GM21515 (cell line): Measurements from ENCODE around the gene SRCAP.
A peak's percentile ranks its signal among the peaks of the same experiment; 100 is the strongest.

Source experiments
- ATAC-seq: cut with Tn5 transposase; IDR thresholded peaks from one replicate; pipeline ENCODE4 v1.9.1; 2021; ENCODE audit not compliant: unreplicated experiment

SRCAP gene

DNA sequence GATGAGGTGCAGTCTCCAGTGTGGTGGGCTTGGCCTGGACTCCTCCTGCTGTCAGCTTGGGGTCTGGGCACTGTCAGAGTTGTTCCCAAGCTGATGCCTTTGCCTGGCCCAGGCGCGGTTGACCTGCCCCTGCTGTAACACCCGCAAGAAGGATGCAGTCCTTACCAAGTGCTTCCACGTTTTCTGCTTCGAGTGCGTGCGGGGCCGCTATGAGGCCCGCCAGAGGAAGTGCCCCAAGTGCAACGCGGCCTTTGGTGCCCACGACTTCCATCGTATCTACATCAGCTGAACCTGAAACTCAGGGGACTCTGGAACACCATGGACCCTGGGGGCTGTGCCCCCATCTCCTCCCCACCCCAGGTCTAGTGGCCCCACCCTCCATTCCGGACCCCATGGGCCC lies 74.9 kb downstream of the SRCAP start:
- no peak for ATAC-seq

DNA sequence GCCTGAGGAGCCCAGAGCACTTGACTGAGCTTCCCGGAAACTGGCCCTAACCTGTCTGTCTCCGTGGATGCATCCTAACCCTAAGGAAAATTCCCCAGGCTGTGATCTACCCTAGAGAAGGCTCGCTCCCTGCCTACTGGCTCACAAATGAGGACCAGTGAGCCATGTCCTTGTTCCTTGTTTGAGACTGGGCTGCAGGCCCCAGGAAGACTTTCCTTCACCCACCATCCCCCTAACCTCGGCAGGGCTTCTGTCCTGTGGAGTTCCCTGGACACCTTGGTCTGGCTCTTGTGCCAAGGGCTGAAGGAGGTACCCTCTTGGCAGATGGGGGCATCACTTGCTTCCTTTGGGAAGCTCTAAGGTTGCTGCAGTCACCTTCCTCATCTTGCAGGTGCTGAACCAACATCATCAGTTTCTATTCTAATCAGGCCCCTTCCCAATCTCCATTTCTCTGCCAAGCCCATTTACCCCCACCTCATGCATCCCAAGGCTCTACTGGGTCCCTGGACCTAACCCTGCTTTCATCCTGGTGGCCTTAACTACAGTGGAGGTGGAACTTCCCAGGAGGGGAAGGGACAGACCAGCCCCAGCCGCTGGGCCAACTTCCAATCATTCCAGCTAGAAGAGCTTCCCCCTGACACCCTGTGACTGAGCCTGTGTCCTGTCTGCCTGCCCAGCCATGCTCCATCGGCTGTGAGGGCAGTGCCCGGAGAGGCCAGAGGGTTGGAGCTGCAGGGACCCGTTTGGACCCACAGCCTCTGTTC lies 75.6 kb downstream of the SRCAP start:
- no peak for ATAC-seq

- ATAC-seq, result no peak
Observed at GRCh38 chr16:30775131-30775391, 76.1 kb downstream of the SRCAP start.

GRCh38 chr16:30775392-30776188 lies 76.6 kb downstream of the SRCAP start:
- peak; percentile 65 for ATAC-seq

DNA sequence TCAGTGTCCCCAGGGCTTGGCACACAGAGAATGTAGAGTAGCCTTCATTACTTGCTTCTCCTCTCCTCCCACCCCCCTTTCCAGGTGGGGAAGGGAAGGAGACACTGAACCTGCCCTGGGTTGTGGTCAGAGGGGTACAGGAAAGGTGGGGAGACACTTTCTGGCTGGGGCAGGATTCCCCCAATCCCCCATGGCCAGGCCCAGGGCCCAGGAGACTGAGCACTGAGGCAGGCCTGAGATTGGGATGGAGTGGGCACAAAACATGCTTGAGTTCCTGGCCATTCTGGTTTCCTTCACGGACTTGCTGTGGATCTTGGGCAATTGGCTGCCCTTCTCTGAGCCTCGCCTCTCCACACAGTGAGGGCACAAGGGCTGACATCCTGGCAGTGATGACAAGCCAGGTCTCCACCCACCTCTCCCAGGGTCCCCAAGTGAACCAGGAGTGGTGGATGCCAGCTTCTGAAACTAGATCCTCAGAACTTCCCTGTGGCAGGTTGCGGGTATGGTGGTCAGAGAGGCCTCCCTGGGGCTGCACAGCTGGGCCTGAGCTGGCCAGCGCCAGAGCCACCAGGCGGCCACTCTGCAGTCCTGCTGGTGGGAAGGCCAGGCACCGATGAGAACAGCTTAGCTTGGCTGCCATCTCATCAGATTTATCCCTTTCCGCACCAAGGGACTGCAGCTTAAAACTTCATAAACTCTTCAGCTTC lies 78.8 kb downstream of the SRCAP start:
- ATAC-seq, result no peak

DNA sequence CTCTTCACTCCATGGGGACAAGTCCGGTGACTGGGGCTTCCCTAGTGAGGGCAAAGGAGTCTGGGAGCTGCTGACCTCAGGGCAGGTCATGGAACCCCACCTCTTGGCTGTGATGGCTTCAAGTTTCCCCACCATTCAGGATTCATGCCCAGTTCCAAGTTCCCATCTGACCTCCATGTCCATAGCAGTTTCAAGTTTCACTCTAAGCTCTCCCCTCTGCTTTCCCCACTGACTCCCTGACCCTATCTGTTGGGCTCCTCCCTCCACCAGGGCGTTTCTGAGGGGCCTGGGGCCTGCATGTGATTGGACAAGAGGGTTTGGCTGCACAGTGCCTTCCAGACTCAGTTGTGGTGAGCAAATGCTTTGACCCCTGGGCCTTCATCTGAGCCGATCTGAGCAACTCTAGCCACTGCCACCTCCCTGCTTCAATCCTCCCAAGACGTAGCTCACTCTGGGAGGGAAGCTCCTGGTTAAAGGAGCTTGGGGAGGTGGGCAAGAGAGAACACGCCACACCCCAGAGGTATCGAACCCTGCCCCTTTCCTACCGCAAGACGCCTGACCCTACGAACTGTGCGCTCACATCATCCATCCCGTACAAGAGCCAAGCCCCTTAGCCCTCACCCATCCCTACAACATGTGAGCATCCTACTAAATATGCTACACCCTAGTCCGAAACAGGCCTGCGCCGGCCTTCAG lies 79.7 kb downstream of the SRCAP start:
- ATAC-seq, result no peak

DNA sequence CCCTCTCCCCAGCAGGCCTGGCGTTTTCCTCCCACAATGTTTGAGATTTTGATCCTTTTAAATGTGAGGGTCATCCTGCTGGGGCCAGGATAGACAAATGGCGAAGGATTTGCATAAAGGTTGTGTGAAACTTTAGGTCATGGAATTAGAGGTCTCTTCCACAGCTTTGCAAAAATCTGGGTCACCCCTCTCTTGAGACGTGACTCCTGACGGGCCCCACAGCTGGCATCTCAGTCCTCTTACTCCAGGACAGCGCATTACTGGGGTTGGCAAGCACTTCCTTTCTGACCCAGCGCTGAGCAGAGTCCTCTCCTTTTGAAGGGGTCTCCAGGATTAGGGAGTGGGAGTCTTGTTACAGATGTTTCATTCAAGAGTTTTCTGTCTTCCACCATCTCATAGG lies 80.6 kb downstream of the SRCAP start:
- ATAC-seq, result no peak

- ATAC-seq, result no peak
Observed at GRCh38 chr16:30780021-30780420, 81.0 kb downstream of the SRCAP start.

DNA sequence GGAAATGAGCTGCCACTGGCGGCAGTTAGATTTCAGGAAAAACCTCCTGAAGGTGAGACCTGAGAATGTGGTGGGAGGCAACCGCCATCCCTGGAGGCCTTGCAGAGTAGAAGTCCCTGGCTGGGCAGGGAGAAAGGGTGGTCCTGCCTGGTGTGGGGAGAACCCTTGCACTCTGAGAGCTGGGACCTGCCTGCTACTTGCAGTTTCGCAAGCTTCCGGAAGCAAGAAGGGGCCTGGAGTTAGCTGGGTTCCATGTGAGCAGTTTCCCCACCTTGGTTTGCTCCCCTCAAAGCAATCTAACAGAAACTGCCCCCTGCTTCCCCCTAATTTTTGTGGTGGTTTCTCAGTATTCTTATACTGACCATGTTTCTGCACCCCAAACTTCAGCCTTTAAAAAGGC lies 81.6 kb downstream of the SRCAP start:
- no peak for ATAC-seq

GRCh38 chr16:30782486-30783279 lies 83.7 kb downstream of the SRCAP start:
- no peak for ATAC-seq

DNA sequence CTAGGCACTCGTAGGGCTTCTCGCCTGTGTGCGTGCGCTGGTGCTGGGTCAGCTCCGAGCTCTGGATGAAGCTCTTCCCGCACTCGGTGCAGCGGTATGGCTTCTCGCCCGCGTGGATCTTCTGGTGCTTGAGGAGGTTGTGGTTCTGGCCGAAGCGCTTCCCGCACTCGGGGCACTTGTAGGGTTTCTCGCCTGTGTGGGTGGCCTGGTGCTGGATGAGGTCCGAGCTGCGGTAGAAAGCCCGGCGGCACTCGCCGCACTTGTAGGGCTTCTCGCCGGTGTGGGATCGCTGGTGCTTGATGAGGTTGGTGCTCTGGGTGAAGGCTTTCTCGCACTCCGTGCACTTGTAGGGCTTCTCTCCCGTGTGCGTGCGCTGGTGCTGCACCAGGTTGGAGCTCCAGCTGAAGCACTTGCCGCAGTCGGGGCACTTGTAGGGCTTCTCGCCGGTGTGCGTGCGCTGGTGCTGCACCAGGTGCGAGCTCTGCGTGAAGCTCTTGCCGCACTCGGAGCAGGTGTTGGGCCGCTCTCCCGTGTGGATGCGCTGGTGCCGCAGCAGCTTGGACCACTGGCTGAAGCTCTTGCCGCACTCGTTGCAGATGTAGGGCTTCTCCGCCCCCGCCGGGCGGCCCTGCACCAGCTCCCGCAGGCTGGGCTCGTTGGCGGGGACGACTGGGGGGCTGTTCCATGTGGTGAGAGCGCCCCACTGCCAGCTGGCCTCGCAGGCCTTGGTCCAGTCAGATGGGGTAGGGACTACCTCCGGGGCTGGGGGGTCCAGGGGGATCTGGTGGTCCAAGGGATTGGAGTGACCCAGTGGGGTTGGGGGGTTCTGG lies 84.5 kb downstream of the SRCAP start:
- ATAC-seq, result no peak

DNA sequence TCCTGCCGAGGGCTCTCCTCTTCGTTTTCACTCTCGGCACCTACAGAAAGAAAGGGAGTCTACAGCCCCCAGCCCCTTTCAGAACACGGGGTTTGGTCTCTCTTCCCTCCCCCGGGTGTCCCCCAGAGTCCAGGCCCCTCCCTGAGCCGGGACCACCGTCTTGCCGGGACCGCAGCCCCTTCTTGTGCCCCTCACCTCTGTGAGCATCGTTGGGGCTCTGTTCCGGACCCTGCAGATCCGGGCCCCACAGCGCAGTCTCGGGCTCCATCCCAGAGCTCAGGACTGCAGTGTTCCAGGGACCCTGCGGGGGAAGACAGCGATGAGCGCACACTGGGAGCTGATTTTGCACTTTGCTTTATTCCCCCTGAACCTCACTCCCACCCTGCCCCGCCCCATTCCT lies 85.2 kb downstream of the SRCAP start:
- ATAC-seq, result no peak

GRCh38 chr16:30785126-30786106 lies 86.4 kb downstream of the SRCAP start:
- ATAC-seq, result no peak

DNA sequence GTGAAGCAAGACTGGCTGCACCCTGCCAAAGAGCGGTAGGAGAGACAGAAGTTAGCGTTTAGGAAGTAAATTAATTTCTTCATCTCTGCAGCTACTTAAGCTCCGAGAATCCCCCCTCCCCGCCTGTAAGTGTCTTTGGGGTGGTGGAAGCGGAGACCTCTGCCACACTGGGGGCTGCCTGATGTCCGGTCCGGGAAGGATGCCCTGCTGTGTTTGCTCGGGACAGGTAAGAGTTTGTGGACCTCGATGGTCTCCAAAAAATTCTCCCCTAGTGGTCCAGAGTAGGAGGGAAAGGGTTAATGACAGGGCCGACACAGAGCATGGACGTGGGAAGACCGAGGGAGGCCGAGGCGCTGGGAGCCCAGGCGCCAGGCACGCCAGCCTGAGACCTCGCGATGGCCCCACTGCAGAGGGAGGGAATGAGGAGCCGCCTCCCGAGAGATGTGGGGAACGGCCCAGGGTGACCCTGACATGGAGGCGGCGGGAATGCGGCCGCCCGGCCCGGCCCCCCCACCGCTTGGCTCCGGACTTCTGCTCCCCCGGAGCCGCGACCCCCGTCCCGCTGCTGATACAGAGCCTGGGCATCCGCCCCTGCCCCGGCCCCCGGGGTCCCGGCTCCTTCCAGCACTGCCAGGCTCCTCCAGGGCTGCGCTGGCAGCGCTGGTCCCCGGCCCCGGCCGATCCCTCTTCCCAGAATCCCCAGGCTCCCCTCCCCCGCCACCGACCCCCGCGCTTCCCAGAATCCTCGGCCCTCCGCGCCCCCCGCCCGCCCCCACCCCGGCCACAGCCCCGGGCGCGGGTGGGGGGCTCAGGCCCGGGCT lies 87.4 kb downstream of the SRCAP start:
- no peak for ATAC-seq

DNA sequence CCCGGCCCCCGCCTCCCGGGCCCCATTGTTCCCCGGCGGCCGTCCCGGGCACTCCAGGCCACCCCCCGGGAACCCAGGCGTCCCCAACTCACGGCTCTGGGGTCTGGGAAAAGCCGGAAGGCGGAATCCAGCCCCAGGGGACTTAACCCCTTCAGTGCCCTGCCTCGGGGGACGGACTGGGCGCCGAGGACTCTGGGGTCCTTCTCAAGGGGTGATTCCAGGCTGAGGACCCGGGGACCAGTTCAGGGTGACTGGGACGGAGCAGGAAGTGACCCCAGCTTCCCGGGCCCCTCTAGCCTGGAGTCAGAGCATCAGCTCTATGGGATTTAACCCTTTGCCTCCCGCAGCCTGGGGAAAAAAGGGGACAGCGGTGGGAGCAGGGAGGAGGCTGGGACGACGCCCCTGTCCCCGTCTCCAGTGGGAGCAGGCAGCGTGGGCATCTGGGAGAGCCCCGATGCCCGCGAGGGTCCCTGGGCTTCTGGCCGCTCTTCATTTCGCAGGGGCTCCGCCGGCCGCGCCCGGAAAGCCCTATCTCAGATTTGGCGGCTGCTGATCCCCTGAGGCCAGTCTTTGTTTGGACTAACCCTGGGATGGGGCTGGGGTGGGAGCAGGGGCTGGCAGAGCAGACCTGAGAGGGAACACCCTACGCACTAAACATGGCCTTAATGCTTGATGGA lies 88.1 kb downstream of the SRCAP start, which contains the start of gene ZNF629:
Gene ZNF629 (minus strand): TSS at position 270 of the 677 bp plus-strand sequence. CDS start 2,723 bp downstream, outside the sequence.
- ATAC-seq, result no peak

- ATAC-seq, result no peak
Observed at GRCh38 chr16:30787613-30788378, 88.8 kb downstream of the SRCAP start.
